Endothelial cell of umbilical vein (primary cell): ENCODE results near the gene MCU.

ENCODE experiments used
- EZH2 ChIP-seq: IDR thresholded peaks from 2 replicates; pipeline ENCODE4 v1.6.1; 2012; ENCODE audit warnings: borderline replicate concordance, low read depth, mild to moderate bottlenecking, moderate library complexity, low read length, inconsistent platforms; ENCODE audit not compliant: severe bottlenecking
- MYC ChIP-seq: IDR thresholded peaks from one replicate; pipeline ENCODE4 v1.6.1; 2011; ENCODE audit warnings: mild to moderate bottlenecking, low read depth, low read length
- POLR2A ChIP-seq: IDR thresholded peaks from 2 replicates; pipeline ENCODE4 v1.6.1; 2012; ENCODE audit warnings: low read depth, mild to moderate bottlenecking, control low read depth, low read length
- POLR2AphosphoS5 ChIP-seq: IDR thresholded peaks from 2 replicates; pipeline ENCODE4 v1.6.1; 2012; ENCODE audit warnings: low read depth, mild to moderate bottlenecking, control low read depth, low read length, moderate library complexity; ENCODE audit not compliant: insufficient read depth
- TF ChIP-seq, protein P1 (sequence below), 2 donors: IDR thresholded peaks; 1 replicate in 1 of 2; 2 replicates in 1 of 2; pipeline ENCODE4 v1.5.1; 2011; ENCODE audit warnings: low read length in 2 of 2, mild to moderate bottlenecking in 2 of 2, moderate library complexity in 2 of 2, control low read depth in 1 of 2, inconsistent platforms in 1 of 2, low read depth in 1 of 2; ENCODE audit not compliant: insufficient read depth in 1 of 2; ENCODE audit errors: extremely low read depth in 1 of 2
- TF ChIP-seq, protein P2 (sequence below): IDR thresholded peaks from 2 replicates; pipeline ENCODE4 v1.6.1; 2011; ENCODE audit not compliant: insufficient read depth, insufficient read length

DNA sequence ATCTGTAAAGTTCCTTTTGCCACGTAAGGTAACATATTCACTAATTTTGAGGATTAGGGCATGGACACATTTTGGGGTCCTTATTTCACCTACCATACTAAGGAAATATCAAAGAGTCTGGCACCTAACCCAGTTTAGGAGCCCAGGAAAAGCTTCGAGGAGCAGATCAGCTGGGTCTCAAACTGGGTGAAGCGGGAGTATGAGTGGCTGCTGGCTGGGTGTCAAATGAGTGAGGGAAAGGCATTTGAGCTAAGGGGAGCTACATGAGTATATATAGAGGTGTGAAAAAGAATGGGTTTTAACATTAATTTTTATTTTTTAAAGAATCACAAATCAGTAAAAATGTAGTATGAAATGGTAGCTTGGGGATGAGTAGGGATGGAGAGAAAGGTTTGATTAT lies 71.3 kb downstream of the MCU start:
- no peak for TF ChIP-seq POLR2AphosphoS5
- no peak for TF ChIP-seq POLR2A
- TF ChIP-seq, protein P1, sequence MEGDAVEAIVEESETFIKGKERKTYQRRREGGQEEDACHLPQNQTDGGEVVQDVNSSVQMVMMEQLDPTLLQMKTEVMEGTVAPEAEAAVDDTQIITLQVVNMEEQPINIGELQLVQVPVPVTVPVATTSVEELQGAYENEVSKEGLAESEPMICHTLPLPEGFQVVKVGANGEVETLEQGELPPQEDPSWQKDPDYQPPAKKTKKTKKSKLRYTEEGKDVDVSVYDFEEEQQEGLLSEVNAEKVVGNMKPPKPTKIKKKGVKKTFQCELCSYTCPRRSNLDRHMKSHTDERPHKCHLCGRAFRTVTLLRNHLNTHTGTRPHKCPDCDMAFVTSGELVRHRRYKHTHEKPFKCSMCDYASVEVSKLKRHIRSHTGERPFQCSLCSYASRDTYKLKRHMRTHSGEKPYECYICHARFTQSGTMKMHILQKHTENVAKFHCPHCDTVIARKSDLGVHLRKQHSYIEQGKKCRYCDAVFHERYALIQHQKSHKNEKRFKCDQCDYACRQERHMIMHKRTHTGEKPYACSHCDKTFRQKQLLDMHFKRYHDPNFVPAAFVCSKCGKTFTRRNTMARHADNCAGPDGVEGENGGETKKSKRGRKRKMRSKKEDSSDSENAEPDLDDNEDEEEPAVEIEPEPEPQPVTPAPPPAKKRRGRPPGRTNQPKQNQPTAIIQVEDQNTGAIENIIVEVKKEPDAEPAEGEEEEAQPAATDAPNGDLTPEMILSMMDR (IDR thresholded peaks at IDR 0.05; ENCODE audit: extremely low read depth in 1 of 2, insufficient read depth in 1 of 2, low read depth in 1 of 2, low read length in 2 of 2), result no peak
- no peak for TF ChIP-seq EZH2
- TF ChIP-seq, protein P2, sequence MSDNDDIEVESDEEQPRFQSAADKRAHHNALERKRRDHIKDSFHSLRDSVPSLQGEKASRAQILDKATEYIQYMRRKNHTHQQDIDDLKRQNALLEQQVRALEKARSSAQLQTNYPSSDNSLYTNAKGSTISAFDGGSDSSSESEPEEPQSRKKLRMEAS, result no peak
- no peak for TF ChIP-seq MYC
